ENCODE measurements around the gene KRAS.

DNA sequence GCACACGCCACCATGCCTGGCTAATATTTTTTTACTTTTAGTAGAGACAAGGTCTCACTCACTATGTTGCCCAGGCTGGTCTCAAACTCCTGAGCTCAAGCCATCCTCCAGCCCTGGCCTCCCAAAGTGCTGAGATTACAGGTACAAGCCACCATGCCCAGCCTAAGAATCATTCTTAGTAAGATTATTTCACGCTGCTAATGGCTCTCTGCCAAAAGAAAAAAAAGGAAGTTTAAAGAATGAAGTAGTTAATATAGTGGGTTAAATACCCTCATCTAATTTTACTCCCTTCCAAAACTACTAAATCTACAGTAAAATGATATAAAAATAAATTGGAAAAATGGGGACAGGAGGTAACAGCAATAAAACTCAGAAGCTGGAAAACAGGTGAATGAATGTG is 53.1 kb downstream of the KRAS start:
- TF ChIP-seq CTCF (IDR thresholded peaks at IDR 0.05; ENCODE audit: low read depth, low read length, poor library complexity, severe bottlenecking) = no peak
- no peak for TF ChIP-seq EZH2phosphoT487 (IDR thresholded peaks at IDR 0.05; ENCODE audit: borderline replicate concordance, low read length)

Measured in DOHH2 (cell line).